GM21723 (cell line): ENCODE measurements around the gene FMNL2.

Experiments
- ATAC-seq: cut with Tn5 transposase; IDR thresholded peaks from one replicate; pipeline ENCODE4 v1.9.1; 2021; ENCODE audit warnings: mild to moderate bottlenecking, moderate library complexity; ENCODE audit not compliant: unreplicated experiment

FMNL2 gene

DNA sequence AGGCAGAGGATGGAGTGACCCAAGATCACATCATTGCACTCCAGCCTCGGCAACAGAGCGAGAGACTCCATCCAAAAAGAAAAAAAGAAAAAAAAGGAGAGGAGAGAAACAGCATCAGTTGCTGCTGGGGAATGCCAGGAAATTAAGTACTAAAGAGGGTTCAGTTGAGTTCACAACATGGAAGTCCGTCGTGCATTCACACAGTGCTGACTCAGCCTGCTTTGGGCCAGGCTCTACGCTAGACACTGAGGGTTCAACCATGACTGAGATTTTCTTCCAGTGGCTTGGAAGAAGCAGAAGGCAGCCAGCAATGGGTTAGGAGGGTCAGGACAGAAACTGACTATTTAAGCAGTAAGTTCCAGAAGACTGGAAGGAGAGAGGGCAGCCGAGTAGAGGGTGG, 108.8 kb downstream of the FMNL2 start:
- ATAC-seq, result no peak

DNA sequence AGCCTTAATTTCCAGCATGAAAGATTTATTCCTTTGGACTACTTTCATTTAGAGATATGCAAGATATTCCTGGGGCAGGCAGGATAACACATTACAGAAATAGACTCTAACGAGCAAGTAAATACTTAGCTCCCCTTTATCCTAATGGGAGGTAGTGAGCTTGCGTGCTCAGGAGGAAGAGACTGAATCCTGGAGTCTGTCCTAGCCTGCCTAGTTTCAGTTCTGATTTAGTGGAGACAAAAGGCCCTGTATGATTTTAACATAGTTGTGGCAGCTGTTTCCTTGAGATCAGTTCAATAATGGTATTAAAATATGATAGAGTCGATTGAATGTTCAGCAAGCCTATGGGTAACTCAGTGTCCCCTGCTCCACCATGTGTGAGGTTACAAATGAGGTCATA, 109.5 kb downstream of the FMNL2 start:
- no peak for ATAC-seq

DNA sequence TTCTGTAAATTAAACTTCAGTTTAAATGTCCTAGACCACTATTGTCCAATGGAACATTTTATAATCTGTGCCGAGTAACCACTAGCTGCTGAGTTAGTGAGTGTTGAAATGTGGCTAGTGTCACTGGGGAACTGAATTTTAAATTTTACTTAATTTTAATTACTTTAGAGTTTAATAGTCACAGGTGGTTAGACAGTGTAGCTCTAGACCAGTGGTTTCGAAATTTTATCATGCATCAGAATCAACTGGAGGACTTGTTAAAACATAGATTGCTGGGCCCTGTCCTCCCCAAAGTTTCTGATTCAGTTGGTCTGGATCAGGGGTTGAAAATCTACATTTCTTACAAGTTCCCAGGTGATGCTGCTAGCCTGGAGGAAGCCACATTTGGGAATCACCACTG, 110.4 kb downstream of the FMNL2 start:
- ATAC-seq, result no peak

DNA sequence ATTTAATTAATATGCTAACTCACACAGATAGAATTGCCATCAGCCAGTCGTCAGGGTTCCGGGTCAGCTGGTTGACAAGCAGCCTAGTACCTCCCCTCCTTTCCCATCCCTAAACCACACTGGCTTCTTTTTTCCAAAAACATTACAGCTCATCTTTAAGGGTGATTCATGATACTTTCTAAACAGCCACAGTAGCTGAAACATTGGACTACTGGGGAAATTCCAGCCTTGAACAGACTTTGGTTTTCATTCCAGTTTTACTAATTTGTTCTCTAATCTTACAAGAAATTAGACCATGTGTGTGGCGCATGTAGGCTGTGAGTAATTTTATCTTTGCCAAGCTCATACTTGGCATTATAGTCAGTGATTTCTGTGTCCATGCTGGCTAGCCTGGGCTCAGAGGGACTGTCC, 110.8 kb downstream of the FMNL2 start:
- ATAC-seq, result no peak

DNA sequence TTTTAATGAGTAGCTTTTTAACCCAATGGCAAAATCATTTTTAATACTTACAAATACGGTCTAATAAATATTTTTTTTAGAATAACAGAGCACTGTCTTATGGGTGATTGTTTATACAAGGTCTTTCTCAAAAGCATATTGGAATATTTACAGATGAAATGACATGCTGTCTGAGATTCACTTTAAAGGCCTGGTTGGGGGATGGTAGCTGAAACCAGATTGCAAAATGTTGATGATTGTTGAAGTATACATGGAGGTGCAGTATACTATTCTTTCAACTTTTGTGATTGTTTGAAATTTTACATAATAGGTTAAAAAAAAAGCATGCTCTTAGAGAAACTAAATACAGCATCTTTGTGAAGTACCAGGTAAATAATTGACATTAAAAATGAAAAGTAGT, 111.2 kb downstream of the FMNL2 start:
- ATAC-seq, result no peak

DNA sequence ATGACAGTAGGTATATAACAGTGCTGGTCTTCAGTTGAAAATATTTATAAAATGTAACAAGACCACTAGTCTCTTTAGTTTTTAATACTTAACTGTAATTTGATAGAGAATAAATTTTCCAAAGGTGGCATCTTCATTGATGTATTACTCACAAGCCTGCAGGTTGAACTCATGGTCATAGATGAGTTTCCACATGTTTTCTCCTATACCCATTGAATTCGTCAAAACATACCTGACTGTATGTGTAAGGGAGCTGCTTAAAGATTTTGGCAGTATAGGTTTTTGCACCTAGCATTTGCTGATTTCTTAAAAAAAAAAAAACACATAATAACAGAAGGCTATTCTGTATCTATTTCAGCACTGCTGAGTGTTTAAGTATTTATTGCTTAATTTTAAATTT, 112.9 kb downstream of the FMNL2 start:
- ATAC-seq, result no peak

DNA sequence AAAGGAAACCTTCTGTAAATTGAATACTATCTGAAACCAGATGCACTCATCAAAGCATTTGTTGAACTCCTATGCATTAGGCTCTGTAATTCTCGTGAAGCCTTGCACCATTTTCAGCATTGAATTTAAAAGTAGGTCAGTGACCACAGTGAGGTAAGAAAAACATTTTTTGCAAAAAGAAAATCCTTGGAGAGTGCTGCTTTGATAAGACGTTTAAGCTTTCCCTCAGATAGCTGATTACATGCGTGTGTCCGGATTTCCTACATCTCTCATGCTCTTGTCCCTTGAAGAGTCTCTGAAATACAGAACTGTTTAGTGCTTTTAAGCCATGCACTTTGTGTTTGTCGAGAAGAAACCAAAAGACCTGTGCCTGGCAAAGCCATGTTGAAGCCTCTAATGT, 113.6 kb downstream of the FMNL2 start:
- ATAC-seq, result no peak

DNA sequence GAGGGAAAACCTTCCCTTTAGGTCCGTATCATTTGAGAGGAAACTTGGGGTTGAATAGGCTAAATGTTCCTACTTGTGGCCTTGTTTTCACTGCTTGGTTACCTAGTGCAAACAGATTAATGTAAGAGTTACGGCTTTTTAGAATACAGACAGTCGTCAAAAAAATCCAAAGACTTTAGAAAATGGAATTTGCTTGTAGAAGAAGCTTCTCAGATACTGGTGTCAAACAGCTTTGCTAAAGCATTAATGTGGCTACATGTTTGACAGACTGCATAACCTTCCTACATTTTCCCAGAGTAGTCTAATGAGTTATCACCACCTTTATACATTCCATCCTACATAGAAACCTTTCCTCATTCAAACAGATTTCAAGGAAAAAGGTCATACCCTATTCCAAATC, 114.6 kb downstream of the FMNL2 start:
- ATAC-seq, result no peak

DNA sequence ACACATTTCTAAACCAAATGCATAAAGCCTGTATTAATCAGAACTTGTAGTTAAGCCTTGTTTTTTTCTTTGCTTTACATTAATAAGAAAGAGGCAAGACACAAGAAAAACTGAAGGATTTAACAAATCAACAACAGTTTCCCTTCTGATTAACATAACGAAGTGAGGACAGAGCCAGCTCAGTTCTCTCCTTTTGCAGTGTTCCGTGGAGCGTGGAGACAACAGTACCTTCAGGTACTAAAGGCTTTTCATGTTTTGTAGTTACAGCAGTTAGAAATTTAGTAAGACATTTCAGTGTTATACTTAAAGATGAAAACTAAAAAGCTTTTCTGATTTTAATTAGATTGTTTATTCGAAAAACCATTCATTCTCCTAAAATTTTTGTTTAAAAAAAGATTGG, 115.2 kb downstream of the FMNL2 start:
- ATAC-seq, result no peak

DNA sequence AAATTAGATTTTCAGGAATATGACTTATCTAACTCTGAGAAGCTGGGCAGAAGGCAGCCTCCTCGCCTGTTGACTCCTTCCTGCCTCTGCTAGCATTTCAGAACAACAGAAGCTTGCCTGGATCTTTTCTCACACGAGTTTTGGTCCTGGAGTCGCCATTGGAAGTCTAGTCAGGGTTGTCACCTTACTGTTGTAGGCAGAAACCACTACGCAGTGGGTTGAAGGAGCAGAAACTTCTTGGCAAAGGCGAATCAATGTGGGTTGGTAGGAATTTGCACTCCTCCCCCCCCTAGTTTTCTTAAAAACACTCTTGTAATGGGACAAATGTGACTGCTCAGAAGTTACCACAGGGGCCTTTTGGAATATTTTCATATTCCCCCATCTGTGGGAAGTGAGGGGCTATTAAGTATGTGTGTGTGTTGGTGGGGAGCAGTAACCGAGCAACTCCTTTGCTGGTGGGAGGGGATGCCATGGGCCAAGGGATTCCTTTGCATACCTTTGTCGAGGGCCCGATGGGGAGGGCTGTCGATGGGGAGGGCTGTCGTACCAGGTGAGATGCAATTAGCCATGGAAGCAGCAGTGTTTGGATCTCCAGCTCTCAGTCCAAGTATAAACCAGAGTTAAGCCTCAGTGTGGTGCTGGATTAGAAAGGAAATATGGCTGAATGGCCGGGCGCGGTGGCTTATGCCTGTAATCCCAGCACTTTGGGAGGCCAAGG, 117.4 kb downstream of the FMNL2 start:
- no peak for ATAC-seq

DNA sequence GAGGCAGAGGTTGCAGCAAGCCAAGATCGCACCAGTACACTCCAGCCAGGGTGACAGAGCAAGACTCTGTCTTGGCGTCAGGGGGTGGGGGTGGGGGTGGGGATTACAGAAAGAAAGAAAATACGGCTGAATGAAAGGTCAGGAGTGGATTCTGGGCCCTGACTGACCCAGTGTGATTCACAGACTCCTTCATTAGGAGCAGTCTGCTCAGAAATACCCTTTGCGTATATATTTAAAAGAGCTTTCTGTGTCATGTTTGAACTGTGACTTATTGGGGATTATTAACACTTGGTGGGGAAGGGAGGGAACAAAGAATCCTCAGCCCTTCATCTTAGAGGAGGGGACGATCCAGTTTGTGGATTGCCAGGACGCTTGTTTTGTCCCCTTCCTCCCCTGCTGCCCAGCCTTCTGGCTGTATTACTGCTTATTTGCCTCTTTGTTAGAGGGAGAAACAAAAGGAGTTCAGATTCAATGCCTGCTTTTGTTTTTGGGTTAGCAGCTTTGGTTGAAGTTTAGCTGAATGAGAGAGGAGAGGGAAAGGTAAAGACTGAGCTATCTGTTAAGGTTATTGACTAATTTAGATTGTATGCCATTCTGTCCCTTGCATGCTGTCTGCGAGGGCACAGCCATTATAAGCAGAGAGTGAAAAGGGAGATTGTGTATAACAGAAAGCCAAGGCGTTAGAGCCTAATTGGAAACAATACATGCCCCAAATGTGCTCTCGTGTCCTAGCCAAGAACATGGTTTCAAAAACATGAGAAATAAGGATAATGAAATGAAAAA, 118.3 kb downstream of the FMNL2 start:
- ATAC-seq, result no peak

DNA sequence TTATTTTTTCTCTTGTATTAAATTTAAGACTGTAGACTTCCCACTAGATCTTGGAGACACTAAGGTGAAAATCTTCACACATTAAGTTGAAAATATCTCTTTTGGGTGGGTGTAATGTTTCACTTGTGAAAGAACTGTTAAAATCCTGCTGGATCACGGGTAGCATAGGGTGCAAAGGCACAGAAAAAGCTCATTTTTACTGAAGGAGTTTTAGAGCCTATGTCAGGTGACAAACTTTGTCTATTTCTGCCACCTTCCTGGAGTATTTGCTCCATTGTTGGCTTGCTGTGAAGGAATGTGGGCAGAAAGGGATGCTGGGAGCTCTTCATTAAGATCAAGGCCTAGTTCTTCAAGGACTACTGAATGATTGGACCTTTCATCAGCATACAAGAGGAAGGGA, 119.4 kb downstream of the FMNL2 start:
- no peak for ATAC-seq

DNA sequence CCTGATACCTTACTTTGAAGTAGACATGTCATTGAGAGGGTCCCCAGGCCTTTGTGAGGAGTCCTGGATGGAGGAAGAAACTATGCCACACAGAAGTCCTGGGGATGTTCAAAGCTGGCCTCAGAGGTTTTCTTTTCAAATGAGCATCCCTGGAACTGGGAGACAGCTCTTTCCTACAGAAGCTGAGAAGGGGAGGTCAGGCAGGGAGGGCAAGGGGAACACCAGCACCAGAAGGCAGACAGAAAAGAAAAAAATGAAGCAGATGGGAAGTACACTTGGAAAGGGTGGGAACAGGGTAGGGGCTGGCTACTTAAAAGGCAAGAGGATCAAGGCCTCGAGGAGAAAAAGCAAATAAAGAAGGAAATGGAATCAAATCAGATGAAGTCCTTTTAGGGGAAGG, 120.0 kb downstream of the FMNL2 start:
- ATAC-seq, result no peak

DNA sequence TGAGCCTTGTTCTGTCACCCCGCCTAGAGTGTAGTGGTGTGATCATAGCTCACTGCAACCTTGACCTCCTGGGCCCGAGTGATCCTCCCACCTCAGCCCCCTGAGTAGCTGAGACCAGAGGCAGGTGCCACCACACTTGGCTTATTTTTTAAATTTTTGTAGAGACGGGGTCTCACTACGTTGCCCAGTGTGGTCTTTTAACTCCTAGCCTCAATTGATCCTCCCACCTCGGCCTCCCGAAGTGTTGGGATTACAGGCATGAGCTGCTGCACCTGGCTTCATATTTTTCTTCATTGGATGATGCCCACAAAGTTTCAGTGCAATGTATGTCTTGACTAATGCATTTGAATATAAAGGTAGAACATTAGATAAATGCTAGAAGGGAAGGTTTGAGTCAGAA, 120.8 kb downstream of the FMNL2 start:
- no peak for ATAC-seq

DNA sequence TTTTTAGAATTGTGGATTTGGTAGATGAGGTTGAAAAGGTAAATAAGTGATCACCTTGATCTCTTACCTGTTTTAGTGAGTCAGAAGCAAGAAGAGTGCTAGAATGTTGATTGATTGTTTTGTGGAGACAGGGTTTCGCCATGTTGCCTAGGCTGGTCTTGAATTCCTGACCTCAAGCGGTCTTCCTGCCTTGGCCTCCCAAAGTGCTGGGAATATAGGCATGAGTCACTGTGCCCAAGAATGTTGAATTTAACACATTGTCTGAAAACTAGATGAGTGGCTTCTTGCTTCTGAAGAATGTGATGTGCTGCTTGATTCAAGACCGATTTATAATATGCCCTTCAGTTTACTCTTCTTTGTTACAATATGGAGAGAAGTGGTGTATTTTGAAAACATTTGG, 121.3 kb downstream of the FMNL2 start:
- ATAC-seq, result no peak

DNA sequence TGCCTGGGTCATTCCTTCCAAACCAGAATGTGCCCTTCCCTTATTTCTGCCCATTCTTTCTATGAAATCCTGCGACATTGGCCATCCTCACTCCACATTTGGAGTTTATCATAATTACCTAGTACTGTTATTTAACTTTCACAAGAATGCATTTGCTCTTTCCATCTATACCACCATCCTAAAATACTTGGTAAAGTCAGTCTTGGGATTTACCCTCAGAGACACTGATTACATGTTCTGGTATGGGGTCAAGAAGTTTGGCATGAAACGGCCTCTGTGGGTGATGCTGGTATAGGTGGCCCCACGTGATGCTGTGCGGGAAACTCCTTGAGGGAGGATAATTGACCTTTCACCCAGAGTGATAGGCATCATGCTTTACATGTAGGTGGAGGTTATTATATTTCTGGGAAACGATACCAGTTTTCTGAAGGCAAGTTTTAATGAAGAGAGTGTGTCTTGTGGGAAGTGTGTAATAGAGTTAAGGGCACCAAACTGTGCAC, 123.5 kb downstream of the FMNL2 start:
- ATAC-seq, result no peak

DNA sequence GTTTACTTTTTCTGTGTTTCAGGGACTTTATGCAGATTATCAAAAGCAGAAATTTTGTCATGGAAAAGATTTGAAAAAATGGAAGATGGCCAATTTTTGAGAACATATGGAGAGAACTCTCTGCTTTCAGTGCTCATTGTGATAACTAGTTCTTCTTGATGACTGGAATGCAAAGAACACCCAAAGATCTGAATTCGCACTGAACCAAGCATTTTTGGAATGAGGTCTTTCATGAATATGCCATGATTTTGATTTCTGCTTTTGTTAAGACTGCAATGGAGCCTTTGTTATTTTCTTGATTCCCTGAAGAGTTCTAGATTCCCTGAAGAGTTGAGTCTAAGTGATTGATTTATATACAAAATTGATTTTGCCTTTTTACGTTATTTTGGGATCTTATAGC, 124.1 kb downstream of the FMNL2 start:
- ATAC-seq, result no peak

DNA sequence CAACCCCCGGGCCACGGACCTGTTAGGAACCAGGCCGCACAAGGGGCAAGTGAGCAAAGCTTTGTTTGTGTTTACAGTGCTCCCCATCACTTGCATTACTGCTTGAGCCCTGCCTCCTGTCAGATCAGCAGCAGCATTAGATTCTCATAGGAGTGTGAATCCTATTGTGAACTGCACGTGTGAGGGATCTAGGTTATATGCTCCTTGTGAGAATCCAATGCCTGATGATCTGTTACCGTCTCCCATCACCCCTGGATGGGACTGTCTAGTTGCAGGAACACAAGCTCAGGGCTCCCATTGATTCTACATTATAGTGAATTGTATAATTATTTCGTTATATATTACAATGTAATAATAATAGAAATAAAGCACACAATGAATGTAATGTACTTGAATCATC, 125.6 kb downstream of the FMNL2 start:
- no peak for ATAC-seq

DNA sequence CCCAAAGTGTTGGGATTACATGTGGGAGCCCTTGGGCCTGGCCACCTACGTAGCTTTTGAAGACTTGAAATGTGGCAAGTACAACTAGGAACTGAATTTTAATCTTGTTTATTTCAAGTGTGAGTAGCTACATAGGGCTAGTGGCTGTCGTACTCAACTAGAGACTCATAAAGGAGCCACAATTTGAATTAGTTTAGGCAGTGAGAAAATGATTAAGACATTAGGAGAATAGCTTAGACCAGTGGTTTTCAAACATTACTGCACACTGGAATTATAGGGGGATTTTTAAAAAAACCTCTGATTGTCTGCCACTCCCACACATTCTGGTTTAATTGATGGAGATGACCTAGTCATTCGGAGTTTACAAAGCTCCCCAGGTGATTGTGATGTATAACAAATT, 127.1 kb downstream of the FMNL2 start:
- ATAC-seq, result no peak

DNA sequence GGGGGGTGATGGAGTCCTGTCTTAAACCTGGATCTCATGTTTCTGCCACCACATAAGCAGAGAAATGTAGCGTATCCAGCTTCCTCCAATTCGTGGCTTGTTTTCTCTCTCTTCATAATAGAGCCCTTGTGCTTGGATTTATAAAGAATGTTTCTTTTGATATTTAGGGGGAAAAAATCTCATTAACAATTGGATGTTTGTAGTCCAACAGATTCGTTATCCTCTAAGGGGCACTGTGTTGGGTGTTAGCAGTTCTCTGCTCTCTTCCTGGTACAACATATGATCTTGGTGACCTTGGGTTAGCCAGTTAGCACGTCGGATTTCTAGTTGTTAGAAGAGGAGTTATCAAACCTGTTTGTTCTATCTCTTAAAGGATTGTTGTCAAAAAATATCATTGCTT, 127.8 kb downstream of the FMNL2 start:
- no peak for ATAC-seq

DNA sequence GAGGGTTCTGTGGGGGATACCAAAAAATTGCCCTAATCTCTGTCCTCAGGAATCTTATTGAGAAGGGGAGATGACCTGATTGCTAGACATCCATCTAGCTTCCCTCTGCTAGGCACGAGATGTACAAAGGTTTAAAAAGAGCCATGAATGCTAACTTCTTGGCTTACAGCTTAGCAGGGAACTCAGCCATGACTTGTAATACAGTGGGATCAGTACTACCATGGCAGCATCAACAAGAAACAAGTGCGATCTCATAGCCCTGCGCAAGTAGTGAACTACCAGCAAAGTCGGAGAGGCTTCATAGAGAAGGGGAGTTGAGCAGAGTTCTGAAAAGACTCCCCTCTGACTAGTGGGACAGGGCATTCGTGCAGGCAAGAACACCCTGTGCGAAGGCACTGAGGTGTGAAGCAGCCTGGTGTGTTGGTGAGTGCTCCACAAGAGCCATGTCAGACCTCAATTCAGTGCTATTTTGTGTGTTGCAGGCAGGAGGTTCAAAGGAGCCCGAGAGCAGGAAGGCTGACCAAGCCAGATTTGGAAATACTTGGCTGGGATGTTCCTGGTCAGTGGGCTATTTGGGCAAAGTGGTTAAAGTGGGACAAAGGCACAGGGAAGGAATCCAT, 130.0 kb downstream of the FMNL2 start:
- ATAC-seq, result no peak

DNA sequence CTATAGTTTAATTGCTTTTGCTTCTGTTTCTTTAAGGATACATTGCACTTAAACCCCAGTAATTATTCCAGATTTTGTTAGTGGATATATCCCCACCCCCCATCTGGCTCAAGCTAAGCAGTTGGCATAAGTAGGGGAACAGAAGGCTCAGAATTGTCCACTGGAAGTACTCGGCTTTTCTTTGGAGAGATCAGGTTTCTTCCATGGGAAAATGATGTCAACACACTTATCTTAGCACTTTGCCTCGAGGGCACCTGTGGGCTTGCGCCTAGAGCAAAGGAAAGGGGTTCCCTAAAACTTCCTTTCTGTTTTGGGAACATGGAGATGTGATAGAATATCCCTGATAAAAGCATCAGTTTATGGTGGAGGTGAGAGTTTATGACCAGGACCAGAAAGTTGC, 130.6 kb downstream of the FMNL2 start:
- ATAC-seq, result no peak
